T-cell (primary cell): ENCODE data around the gene MRPS21. TPM values are rescaled to one million over a fixed set of nuclear protein-coding genes. Genes with fewer than 3 reads are reported as not detected.

ENCODE experiments used
- ATAC-seq, 4 experiments: fragments of 200-7000 bp in 3 of 4; fragments of 150-1000 bp in 1 of 4; cut with Tn5 transposase; replicated peaks in 1 of 4; 1 replicate in 3 of 4; 2 replicates in 1 of 4; pipeline ENCODE4 v1.10.0; 2021; ENCODE audit warnings: moderate library complexity in 3 of 4, mild to moderate bottlenecking in 2 of 4, moderate number of reproducible peaks in 1 of 4
- CTCF ChIA-PET, 2 donors: fragments of 300-600 bp; sonication (Branson Sonifier 250); formaldehyde crosslinking; loops; one replicate each; lab custom pipeline; 2022; ENCODE audit warnings: antibody characterized with exemption in 2 of 2; lab: Charles Lee
- POLR2A ChIA-PET, 2 donors: fragments of 300-600 bp; sonication (Branson Sonifier 250); formaldehyde crosslinking; loops; one replicate each; lab custom pipeline; 2022; ENCODE audit warnings: antibody characterized with exemption in 2 of 2; lab: Charles Lee
- DNase-seq, 35 experiments: peaks; one replicate each; pipeline versions ENCODE4 v3.0.0 to v3.0.0-alpha.2; 2013 to 2023
- H3K27ac ChIP-seq: one replicate; pipeline ENCODE4 v1.5.1; 2013; ENCODE audit warnings: low read length
- H3K27me3 ChIP-seq, 2 experiments: replicated peaks in 1 of 2; 1 replicate in 1 of 2; 2 replicates in 1 of 2; pipeline versions ENCODE4 v1.6.1 to v1.7.0; 2013; ENCODE audit warnings: low read length in 1 of 2, mixed read lengths in 1 of 2; ENCODE audit not compliant: control insufficient read depth in 2 of 2, insufficient read depth in 2 of 2; ENCODE audit errors: extremely low read depth in 1 of 2
- H3K36me3 ChIP-seq, 2 donors: 1 replicate in 1 of 2; 2 replicates in 1 of 2; pipeline versions ENCODE4 v1.6.1 to v1.7.0; 2013; ENCODE audit warnings: low read length in 1 of 2; ENCODE audit not compliant: control insufficient read depth in 2 of 2, insufficient read depth in 1 of 2; ENCODE audit errors: extremely low read depth in 1 of 2
- H3K4me1 ChIP-seq, 2 experiments: 1 replicate in 1 of 2; 2 replicates in 1 of 2; pipeline versions ENCODE4 v1.6.1 to v1.7.0; 2013; ENCODE audit warnings: low read length in 2 of 2, mixed read lengths in 1 of 2; ENCODE audit not compliant: insufficient read depth in 2 of 2, control insufficient read depth in 1 of 2; ENCODE audit errors: extremely low read depth in 1 of 2
- H3K4me3 ChIP-seq, 2 donors: 1 replicate in 1 of 2; 2 replicates in 1 of 2; pipeline versions ENCODE4 v1.5.1 to v1.7.0; 2013; ENCODE audit warnings: mild to moderate bottlenecking in 2 of 2, low read length in 1 of 2, moderate library complexity in 1 of 2; ENCODE audit not compliant: control insufficient read depth in 1 of 2; ENCODE audit errors: extremely low read depth in 1 of 2
- H3K9me3 ChIP-seq: 2 replicates; pipeline ENCODE4 v1.7.0; 2013
- H3K27ac Mint-ChIP-seq, 2 donors: one replicate each; pipeline ENCODE4 v1.8.0; 2020 to 2021; ENCODE audit warnings: mild to moderate bottlenecking in 2 of 2, mixed read lengths in 2 of 2
- H3K27me3 Mint-ChIP-seq, 2 donors: one replicate each; pipeline ENCODE4 v1.8.0; 2021 to 2022; ENCODE audit warnings: mixed read lengths in 2 of 2
- H3K36me3 Mint-ChIP-seq: one replicate; pipeline ENCODE4 v1.8.0; 2021; ENCODE audit warnings: mixed read lengths
- H3K4me1 Mint-ChIP-seq, 3 donors: one replicate each; pipeline ENCODE4 v1.8.0; 2020 to 2022; ENCODE audit warnings: mixed read lengths in 3 of 3, mild to moderate bottlenecking in 1 of 3
- H3K4me3 Mint-ChIP-seq, 3 donors: one replicate each; pipeline ENCODE4 v1.8.0; 2020 to 2022; ENCODE audit warnings: mild to moderate bottlenecking in 3 of 3, mixed read lengths in 3 of 3, moderate library complexity in 3 of 3
- H3K9me3 Mint-ChIP-seq, 3 donors: one replicate each; pipeline ENCODE4 v1.8.0; 2020 to 2022; ENCODE audit warnings: mixed read lengths in 3 of 3
- WGBS: methylation state at CpG from one replicate; pipeline ENCODE4 v1.1.5; 2013; ENCODE audit warnings: missing lambda C conversion rate; ENCODE audit not compliant: insufficient coverage; 5-methylcytosine and 5-hydroxymethylcytosine counted together
- total RNA-seq, 35 experiments: library from RNA in 6 of 35; stranded (reverse) in 6 of 35; fragments of 120-200 nt in 1 of 35; gene quantifications; one replicate each; pipeline versions ENCODE4 v1.2.1 to v1.2.4 and lab custom pipeline; 2013 to 2026

The MRPS21 gene
- total RNA-seq, 5 donors from 2014 or later (not counting 1 experiment from before 2014, with no cell fraction given): 51.9 to 75.0 (median 66.8) TPM

DNA sequence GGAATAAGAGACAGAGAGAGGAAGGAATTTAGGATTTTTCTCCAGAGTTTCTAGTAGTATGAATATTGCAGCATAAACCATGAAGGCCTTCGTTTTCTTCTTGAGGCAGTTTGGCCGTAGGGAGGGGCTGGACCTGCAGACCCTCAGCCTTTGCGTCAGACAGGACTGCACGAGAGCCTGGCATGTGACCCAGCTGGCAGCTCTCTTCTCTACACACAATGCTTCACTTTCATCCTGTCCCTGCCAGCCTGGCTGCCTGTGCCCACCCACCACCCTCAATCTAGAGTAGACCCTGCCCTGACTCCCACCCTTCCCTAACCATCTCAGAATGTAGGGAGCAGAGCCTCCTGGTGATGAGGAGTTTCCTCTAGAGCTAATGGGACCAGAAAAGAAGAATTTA is 34.4 kb upstream of the MRPS21 start:
- CTCF ChIA-PET: interaction anchor here in 1 of 2 donors (0.7 kb wide), 1 partner anchor 166 kb away, joined by 4 read pairs; no protein-coding TSS in a partner anchor
- WGBS: 71% methylated on average over 1 of the region's 4 CpGs
- Mint-ChIP-seq H3K36me3 (no peaks in the 10 kb centered on the region), H3K4me1 (peaks cover 14 to 16% (median 15%) of the 10 kb centered on the region in 3 donors), H3K9me3 (no peaks in the 10 kb centered on the region), H3K27ac (no peak overlapping the region), H3K27me3 (peaks cover 25 to 39% of the 10 kb centered on the region in 2 donors), H3K4me3 (no peak overlapping the region)
- Histone ChIP-seq H3K4me1 (peaks cover 2 to 17% of the 10 kb centered on the region in 2 experiments), H3K27ac (no peak overlapping the region), H3K27me3 (peaks cover 9 to 33% of the 10 kb centered on the region in 2 experiments), H3K36me3 (no peaks in the 10 kb centered on the region), H3K4me3 (no peak overlapping the region), H3K9me3 (no peaks in the 10 kb centered on the region)
- no peak for DNase-seq
- no peak for ATAC-seq
- POLR2A ChIA-PET: interaction anchor here (0.6 to 0.9 kb wide), 2 partner anchors 40 to 178 kb away, joined by 3 read pairs; no protein-coding TSS in a partner anchor

DNA sequence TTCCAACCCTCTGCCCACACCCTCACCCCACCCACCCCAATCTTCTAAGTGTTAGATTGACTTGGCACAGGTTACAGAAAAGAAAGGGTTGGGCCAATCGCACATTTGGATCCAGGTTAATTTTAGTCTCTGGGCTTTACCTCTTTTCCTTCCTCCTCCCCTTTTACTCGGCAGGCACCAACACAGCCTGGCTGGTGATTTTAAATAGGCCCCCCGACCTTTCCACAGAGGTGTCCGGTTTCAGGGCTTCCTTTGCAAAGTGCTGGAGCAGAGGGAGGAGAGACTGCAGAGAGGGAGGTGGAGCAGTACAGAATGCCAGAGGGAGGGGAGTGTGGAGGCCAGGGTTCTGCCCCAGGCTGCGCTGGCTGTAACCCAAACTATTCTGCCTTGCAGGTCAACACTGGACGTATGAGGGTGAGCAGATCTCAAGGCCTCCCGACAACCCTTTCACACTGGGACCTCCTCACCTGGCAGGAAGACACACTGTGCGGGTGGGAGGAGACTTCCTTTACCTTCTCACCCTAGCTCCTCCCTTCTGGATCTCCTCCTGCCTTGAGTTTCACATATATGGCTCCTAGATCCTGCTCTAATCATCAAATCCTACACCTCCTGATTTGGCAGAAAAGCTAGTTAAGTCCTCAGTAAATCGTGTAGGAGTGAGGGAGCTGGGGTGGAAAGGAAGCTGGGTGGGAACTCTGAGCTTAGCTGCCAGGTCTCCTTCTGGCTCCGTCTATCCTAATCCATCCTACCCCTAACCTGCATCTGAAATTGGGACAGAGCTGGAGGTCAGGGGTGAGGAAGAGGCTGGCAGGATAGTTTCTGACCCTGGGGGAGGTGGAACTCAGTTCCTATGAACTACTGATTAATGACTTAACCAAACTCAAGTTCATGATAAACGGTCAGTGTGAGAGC is 33.6 kb upstream of the MRPS21 start:
- CTCF ChIA-PET: interaction anchor here (0.6 to 0.7 kb wide), 2 partner anchors 167 to 183 kb away, joined by 4 to 6 read pairs; no protein-coding TSS in a partner anchor
- Histone ChIP-seq H3K27me3 (peaks cover 9 to 33% of the 10 kb centered on the region in 2 experiments), H3K27ac (no peak overlapping the region), H3K4me3 (no peak overlapping the region), H3K4me1 (peaks cover 2 to 17% of the 10 kb centered on the region in 2 experiments), H3K9me3 (no peaks in the 10 kb centered on the region), H3K36me3 (peaks cover 4 to 7% of the 10 kb centered on the region in 2 donors)
- peaks cover 4% of the 10 kb centered on the region for H3K36me3 Mint-ChIP-seq
- H3K4me1 Mint-ChIP-seq: peaks cover 14 to 16% (median 15%) of the 10 kb centered on the region in 3 donors
- WGBS: 67% methylated on average over 2 of the region's 11 CpGs
- peaks cover 25 to 39% of the 10 kb centered on the region in 2 donors for H3K27me3 Mint-ChIP-seq
- no peaks in the 10 kb centered on the region for H3K9me3 Mint-ChIP-seq
- no peak overlapping the region for H3K4me3 Mint-ChIP-seq
- POLR2A ChIA-PET: interaction anchor here in 1 of 2 donors (0.9 kb wide), 1 partner anchor 177 kb away, joined by 3 read pairs; no protein-coding TSS in a partner anchor
- DNase-seq (no peak), ATAC-seq (no peak)
- no peak overlapping the region for H3K27ac Mint-ChIP-seq

DNA sequence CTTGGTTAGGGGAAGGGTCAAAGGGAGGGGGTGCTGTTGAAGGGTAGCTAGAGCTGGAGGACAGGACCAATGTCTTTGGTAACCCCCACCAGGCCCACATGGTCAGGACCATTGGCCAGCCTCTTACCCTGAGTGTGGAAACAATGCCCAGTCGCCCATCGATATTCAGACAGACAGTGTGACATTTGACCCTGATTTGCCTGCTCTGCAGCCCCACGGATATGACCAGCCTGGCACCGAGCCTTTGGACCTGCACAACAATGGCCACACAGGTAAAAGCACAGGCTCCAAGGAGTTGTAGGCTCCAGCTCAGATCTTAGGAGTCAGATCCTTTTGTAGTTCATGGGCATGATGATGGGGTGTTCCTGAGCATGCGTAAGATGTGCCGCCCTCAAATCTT is 32.3 kb upstream of the MRPS21 start:
- Histone ChIP-seq H3K27ac (no peak overlapping the region), H3K36me3 (peaks cover 11 to 20% of the 10 kb centered on the region in 2 donors), H3K4me3 (no peak overlapping the region), H3K9me3 (no peaks in the 10 kb centered on the region), H3K27me3 (peaks cover 8 to 29% of the 10 kb centered on the region in 2 experiments), H3K4me1 (peaks cover 0 to 6% of the 10 kb centered on the region in 2 experiments)
- Mint-ChIP-seq H3K4me3 (no peak overlapping the region), H3K4me1 (peaks cover 1 to 6% (median 5%) of the 10 kb centered on the region in 3 donors), H3K9me3 (no peaks in the 10 kb centered on the region), H3K27ac (no peak overlapping the region), H3K36me3 (peaks cover 17% of the 10 kb centered on the region), H3K27me3 (peaks cover 21 to 29% of the 10 kb centered on the region in 2 donors)
- ChIA-PET POLR2A (no interaction called here), CTCF (no interaction called here)
- ATAC-seq (no peak), DNase-seq (no peak)
- WGBS: 86% methylated on average over 4 of the region's 6 CpGs

DNA sequence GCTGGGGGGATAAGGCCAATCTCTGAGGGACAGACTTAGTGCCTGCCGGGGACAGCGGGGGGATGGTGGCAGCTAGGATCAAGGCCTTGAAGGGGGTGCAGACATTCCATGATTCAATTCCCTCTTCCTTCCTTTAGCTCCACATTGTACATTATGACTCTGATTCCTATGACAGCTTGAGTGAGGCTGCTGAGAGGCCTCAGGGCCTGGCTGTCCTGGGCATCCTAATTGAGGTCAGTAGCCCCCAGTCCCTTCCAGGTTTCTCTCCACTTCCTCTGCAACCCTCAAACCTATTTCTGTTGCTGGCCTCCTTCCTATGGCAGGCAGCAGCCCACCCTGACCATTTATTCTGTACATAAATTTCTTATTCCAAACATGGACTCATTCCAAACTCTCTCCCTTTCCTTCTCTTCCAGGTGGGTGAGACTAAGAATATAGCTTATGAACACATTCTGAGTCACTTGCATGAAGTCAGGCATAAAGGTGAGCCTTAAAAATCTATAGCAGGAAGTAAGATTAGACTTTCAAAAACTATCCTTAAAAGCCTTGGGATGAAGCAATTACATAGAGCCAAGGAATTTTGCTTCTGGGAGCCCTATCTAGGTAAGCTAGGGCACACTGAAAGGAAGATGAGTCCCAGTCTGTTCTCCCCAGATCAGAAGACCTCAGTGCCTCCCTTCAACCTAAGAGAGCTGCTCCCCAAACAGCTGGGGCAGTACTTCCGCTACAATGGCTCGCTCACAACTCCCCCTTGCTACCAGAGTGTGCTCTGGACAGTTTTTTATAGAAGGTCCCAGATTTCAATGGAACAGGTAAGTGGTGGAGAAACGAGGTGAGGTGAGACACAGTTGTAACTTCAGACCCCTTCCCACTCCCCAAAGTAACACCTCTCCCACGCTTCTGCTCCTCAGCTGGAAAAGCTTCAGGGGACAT is 31.0 kb upstream of the MRPS21 start:
- 100% methylated on average over 1 of the region's 6 CpGs for WGBS

GRCh38 chr1:150263549-150263948 is 30.1 kb upstream of the MRPS21 start:
- WGBS: no CpG with 5 or more reads among the region's 6 CpGs
- Histone ChIP-seq H3K27me3 (peaks cover 2 to 9% of the 10 kb centered on the region in 2 experiments), H3K4me3 (no peak overlapping the region), H3K9me3 (no peaks in the 10 kb centered on the region), H3K27ac (no peak overlapping the region), H3K4me1 (peaks cover 11 to 18% of the 10 kb centered on the region in 2 experiments), H3K36me3 (peaks cover 13 to 32% of the 10 kb centered on the region in 2 donors)
- ATAC-seq (no peak), DNase-seq (no peak)
- Mint-ChIP-seq H3K4me1 (peaks cover 20% of the 10 kb centered on the region in 3 donors), H3K27ac (no peak overlapping the region), H3K4me3 (no peak overlapping the region), H3K36me3 (peaks cover 24% of the 10 kb centered on the region), H3K9me3 (no peaks in the 10 kb centered on the region), H3K27me3 (peaks cover 5 to 8% of the 10 kb centered on the region in 2 donors)
- ChIA-PET POLR2A (interaction anchor here in 1 of 2 donors (0.7 kb wide), 1 partner anchor 81 kb away, joined by 5 read pairs; no protein-coding TSS in a partner anchor), CTCF (interaction anchor here (0.6 to 0.7 kb wide), 2 partner anchors 19 to 1049 kb away, joined by 3 to 9 read pairs; no protein-coding TSS in a partner anchor)

More for the DNA sequence above, 31.0 kb upstream of the MRPS21 start:
- ChIA-PET CTCF (interaction anchor here in 1 of 2 donors (0.6 kb wide), 2 partner anchors 18 to 108 kb away, joined by 3 read pairs; no protein-coding TSS in a partner anchor), POLR2A (interaction anchor here in 1 of 2 donors (0.5 kb wide), 1 partner anchor 15 kb away, joined by 3 read pairs; no protein-coding TSS in a partner anchor)
- Mint-ChIP-seq H3K9me3 (no peaks in the 10 kb centered on the region), H3K4me1 (peaks cover 11 to 12% (median 12%) of the 10 kb centered on the region in 3 donors), H3K27me3 (peaks cover 11 to 17% of the 10 kb centered on the region in 2 donors), H3K27ac (peak overlapping the region; percentile 7 to 57), H3K36me3 (peaks cover 24% of the 10 kb centered on the region), H3K4me3 (no peak overlapping the region)
- ATAC-seq (peak in 1 of 4 experiments; percentile 27), DNase-seq (no peak)
- H3K27me3 ChIP-seq: peaks cover 7 to 17% of the 10 kb centered on the region in 2 experiments
- H3K9me3 ChIP-seq: no peaks in the 10 kb centered on the region
- no peak overlapping the region for H3K27ac ChIP-seq
- peaks cover 4 to 9% of the 10 kb centered on the region in 2 experiments for H3K4me1 ChIP-seq
- peaks cover 13 to 32% of the 10 kb centered on the region in 2 donors for H3K36me3 ChIP-seq
- no peak overlapping the region for H3K4me3 ChIP-seq
